WTC11 (cell line): ENCODE measurements around the gene ZBTB18. TPM values are rescaled to one million over a fixed set of nuclear protein-coding genes. Genes with fewer than 3 reads are reported as not detected.
A peak's percentile ranks its signal among the peaks of the same experiment; 100 is the strongest.

Source experiments
- ATAC-seq: fragments of 200-7000 bp; cut with Tn5 transposase; 2 replicates; pipeline ENCODE4 v1.10.0; 2021; ENCODE audit warnings: mild to moderate bottlenecking, moderate library complexity
- CTCF ChIA-PET: fragments of 300-600 bp; sonication (Branson Sonifier 250); formaldehyde crosslinking; loops from one replicate; lab custom pipeline; 2021; ENCODE audit warnings: antibody characterized with exemption; lab: Charles Lee
- POLR2A ChIA-PET: fragments of 350-600 bp; sonication (Branson Sonifier 250); formaldehyde crosslinking; loops from one replicate; lab custom pipeline; 2021; ENCODE audit warnings: antibody characterized with exemption; lab: Charles Lee
- DNase-seq: peaks from one replicate; pipeline ENCODE4 v3.0.0; 2021; ENCODE audit warnings: low spot score
- H3K27ac Mint-ChIP-seq: 2 replicates; pipeline ENCODE4 v1.8.0; 2021; ENCODE audit warnings: mixed read lengths
- H3K27me3 Mint-ChIP-seq: 2 replicates; pipeline ENCODE4 v1.8.0; 2021; ENCODE audit warnings: low read depth, mild to moderate bottlenecking, moderate library complexity, mixed read lengths
- H3K36me3 Mint-ChIP-seq: 2 replicates; pipeline ENCODE4 v1.8.0; 2021; ENCODE audit warnings: mixed read lengths
- H3K4me1 Mint-ChIP-seq: 2 replicates; pipeline ENCODE4 v1.8.0; 2022; ENCODE audit warnings: mixed read lengths
- H3K4me3 Mint-ChIP-seq: 2 replicates; pipeline ENCODE4 v1.8.0; 2021; ENCODE audit warnings: mild to moderate bottlenecking, moderate library complexity, mixed read lengths
- H3K9me3 Mint-ChIP-seq: 2 replicates; pipeline ENCODE4 v1.8.0; 2021; ENCODE audit warnings: mixed read lengths
- AR ChIP-seq: fragments of 250-450 bp; sonication (Bioruptor Pico); IDR thresholded peaks from 2 replicates; pipeline ENCODE4 v1.9.0; 2021; ENCODE audit warnings: mild to moderate bottlenecking
- CREM ChIP-seq: sonication (generic); formaldehyde crosslinking; IDR thresholded peaks from 2 replicates; pipeline ENCODE4 v1.8.1; 2022; ENCODE audit warnings: mild to moderate bottlenecking, missing genetic modification reagents, moderate library complexity
- ETV6 ChIP-seq: sonication (generic); formaldehyde crosslinking; IDR thresholded peaks from 2 replicates; pipeline ENCODE4 v1.8.1; 2022; ENCODE audit warnings: mild to moderate bottlenecking, missing genetic modification reagents
- FOXP1 ChIP-seq: sonication (generic); formaldehyde crosslinking; IDR thresholded peaks from 2 replicates; pipeline ENCODE4 v1.8.0; 2022; ENCODE audit warnings: missing genetic modification reagents, mild to moderate bottlenecking, moderate library complexity, borderline replicate concordance
- FOXP4 ChIP-seq: sonication (generic); formaldehyde crosslinking; IDR thresholded peaks from 2 replicates; pipeline ENCODE4 v1.8.0; 2022; ENCODE audit warnings: mild to moderate bottlenecking, missing genetic modification reagents
- IRF2 ChIP-seq: sonication (generic); formaldehyde crosslinking; IDR thresholded peaks from 2 replicates; pipeline ENCODE4 v1.8.0; 2022; ENCODE audit warnings: low read depth, missing genetic modification reagents, borderline replicate concordance
- JUN ChIP-seq: sonication (generic); formaldehyde crosslinking; IDR thresholded peaks from 2 replicates; pipeline ENCODE4 v1.8.0; 2023; ENCODE audit warnings: mild to moderate bottlenecking, missing genetic modification reagents
- MLX ChIP-seq: sonication (generic); formaldehyde crosslinking; IDR thresholded peaks from 2 replicates; pipeline ENCODE4 v1.8.1; 2023; ENCODE audit warnings: mild to moderate bottlenecking, missing genetic modification reagents, moderate library complexity
- MYBL2 ChIP-seq: sonication (generic); formaldehyde crosslinking; IDR thresholded peaks from 2 replicates; pipeline ENCODE4 v1.8.1; 2023; ENCODE audit warnings: mild to moderate bottlenecking, moderate library complexity, missing genetic modification reagents
- NFYB ChIP-seq: sonication (generic); formaldehyde crosslinking; conservative IDR thresholded peaks from 2 replicates; pipeline ENCODE4 v1.8.0; 2022; ENCODE audit warnings: low read depth, missing genetic modification reagents
- RELA ChIP-seq: sonication (generic); formaldehyde crosslinking; IDR thresholded peaks from 2 replicates; pipeline ENCODE4 v1.8.1; 2022; ENCODE audit warnings: missing genetic modification reagents, mild to moderate bottlenecking, borderline replicate concordance
- SMAD4 ChIP-seq: sonication (generic); formaldehyde crosslinking; IDR thresholded peaks from 2 replicates; pipeline ENCODE4 v1.8.0; 2022; ENCODE audit warnings: mild to moderate bottlenecking, missing genetic modification reagents
- SP1 ChIP-seq: sonication (generic); formaldehyde crosslinking; conservative IDR thresholded peaks from 2 replicates; pipeline ENCODE4 v1.8.1; 2022; ENCODE audit warnings: missing genetic modification reagents
- ZMAT4 ChIP-seq: fragments of 250-450 bp; sonication (Bioruptor Pico); IDR thresholded peaks from 2 replicates; pipeline ENCODE4 v1.9.0; 2021; ENCODE audit warnings: mild to moderate bottlenecking
- ZNF138 ChIP-seq: sonication (generic); formaldehyde crosslinking; conservative IDR thresholded peaks from 2 replicates; pipeline ENCODE4 v1.8.1; 2022; ENCODE audit warnings: mild to moderate bottlenecking, moderate library complexity, missing genetic modification reagents
- ZNF317 ChIP-seq: sonication (generic); formaldehyde crosslinking; IDR thresholded peaks from 2 replicates; pipeline ENCODE4 v1.8.1; 2023; ENCODE audit warnings: low read depth, mild to moderate bottlenecking, moderate library complexity, missing genetic modification reagents, borderline replicate concordance
- ZNF671 ChIP-seq: fragments of 250-450 bp; sonication (Bioruptor Pico); IDR thresholded peaks from 2 replicates; pipeline ENCODE4 v1.8.0; 2021; ENCODE audit warnings: mild to moderate bottlenecking
- total RNA-seq: library from RNA; stranded (reverse); gene quantifications from 3 replicates; pipeline ENCODE4 v1.2.3, GENCODE V29; 2021
- TF ChIP-seq, protein P1 (sequence below): fragments of 250-450 bp; sonication (Bioruptor Pico); IDR thresholded peaks from 2 replicates; pipeline ENCODE4 v1.8.0; 2021; ENCODE audit warnings: mild to moderate bottlenecking
- TF ChIP-seq, protein P2 (sequence below): sonication (generic); formaldehyde crosslinking; IDR thresholded peaks from 2 replicates; pipeline ENCODE4 v1.8.1; 2023; ENCODE audit warnings: mild to moderate bottlenecking, moderate library complexity, missing genetic modification reagents

ZBTB18 gene
- total RNA-seq, 1 experiment from 2014 or later = 16.0 TPM

- TF ChIP-seq, protein P1, sequence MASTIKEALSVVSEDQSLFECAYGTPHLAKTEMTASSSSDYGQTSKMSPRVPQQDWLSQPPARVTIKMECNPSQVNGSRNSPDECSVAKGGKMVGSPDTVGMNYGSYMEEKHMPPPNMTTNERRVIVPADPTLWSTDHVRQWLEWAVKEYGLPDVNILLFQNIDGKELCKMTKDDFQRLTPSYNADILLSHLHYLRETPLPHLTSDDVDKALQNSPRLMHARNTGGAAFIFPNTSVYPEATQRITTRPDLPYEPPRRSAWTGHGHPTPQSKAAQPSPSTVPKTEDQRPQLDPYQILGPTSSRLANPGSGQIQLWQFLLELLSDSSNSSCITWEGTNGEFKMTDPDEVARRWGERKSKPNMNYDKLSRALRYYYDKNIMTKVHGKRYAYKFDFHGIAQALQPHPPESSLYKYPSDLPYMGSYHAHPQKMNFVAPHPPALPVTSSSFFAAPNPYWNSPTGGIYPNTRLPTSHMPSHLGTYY (CRISPR knock-in tag) = no peak
- no peak for TF ChIP-seq FOXP1
- no peak for TF ChIP-seq MLX
- no peak for TF ChIP-seq ZNF671 (CRISPR knock-in tag)
- TF ChIP-seq, protein P2, sequence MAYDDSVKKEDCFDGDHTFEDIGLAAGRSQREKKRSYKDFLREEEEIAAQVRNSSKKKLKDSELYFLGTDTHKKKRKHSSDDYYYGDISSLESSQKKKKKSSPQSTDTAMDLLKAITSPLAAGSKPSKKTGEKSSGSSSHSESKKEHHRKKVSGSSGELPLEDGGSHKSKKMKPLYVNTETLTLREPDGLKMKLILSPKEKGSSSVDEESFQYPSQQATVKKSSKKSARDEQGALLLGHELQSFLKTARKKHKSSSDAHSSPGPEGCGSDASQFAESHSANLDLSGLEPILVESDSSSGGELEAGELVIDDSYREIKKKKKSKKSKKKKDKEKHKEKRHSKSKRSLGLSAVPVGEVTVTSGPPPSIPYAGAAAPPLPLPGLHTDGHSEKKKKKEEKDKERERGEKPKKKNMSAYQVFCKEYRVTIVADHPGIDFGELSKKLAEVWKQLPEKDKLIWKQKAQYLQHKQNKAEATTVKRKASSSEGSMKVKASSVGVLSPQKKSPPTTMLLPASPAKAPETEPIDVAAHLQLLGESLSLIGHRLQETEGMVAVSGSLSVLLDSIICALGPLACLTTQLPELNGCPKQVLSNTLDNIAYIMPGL (CRISPR knock-in tag) = peak; percentile 58; the same call in 1 of the 2 replicates
- TF ChIP-seq ZMAT4 (CRISPR knock-in tag) = no peak
- TF ChIP-seq IRF2 = no peak
These were observed 3.3 kb upstream of the ZBTB18 start (continued) for GRCh38 chr1:244047621-244048255.

DNA sequence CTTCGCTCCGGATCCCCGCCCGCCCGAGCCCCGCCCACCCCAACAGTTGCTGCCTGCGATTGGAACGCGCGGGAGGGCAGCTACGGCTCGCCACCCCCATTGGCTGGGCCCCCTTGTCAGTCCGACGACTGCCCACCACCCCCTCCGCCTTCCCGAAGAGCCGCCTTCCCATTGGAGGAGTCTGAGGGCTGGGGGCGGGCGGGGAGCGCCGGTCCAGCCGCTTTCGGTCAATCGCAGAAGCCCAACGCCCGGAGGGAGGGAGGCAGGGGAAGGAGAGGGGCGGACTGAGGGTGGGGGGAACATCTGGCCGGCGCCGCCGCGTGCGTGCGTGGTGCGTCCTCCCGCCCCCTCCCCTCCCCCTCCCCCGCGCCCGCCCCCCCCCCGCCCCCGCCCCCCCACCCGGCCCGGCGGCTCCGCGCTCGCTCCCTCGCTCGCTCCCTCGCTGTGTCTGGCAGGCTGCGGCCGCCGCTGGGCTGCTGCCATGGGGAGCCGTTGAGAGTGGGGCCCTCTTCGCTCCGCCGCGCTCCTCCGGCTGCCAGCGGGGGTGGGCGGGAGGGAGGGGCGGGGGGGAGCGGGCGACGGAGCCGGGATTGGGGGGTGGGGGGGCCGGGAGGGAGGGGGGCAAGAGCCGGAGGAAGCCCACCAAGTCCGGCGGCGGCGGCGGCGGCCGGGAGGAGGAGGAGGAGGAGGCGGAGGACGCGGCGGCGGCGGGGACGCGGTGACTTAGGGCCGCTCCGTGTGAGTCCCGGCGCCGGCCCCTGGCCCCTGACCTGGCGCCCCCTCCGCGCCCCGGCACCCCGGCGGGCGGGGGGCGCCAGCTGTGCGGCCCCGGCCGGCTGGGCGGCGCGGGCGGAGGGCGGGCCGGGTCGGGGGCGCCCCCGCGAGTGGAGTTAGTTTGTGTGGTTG lies 2.6 kb upstream of the ZBTB18 start:
- Mint-ChIP-seq H3K9me3 (no peaks in the 10 kb centered on the region), H3K27me3 (peaks cover 13% of the 10 kb centered on the region), H3K4me1 (peaks cover 13% of the 10 kb centered on the region), H3K36me3 (no peaks in the 10 kb centered on the region), H3K4me3 (0 out of 2 replicates have a peak overlapping the region, but pooled peaks have one; percentile 30), H3K27ac (no peak overlapping the region)
- ATAC-seq (peak; percentile 97), DNase-seq (peak; percentile 99)
- ChIA-PET CTCF (interaction anchor here (0.6 to 1.3 kb wide), 5 partner anchors 26 to 572 kb away, joined by 3 to 5 read pairs (median 3); no protein-coding TSS in a partner anchor), POLR2A (interaction anchor here (0.8 to 1.6 kb wide), 2 partner anchors 107 to 314 kb away, joined by 3 read pairs; no protein-coding TSS in a partner anchor)
- TF ChIP-seq ETV6 (CRISPR knock-in tag) (no peak), SP1 (CRISPR knock-in tag) (peak; percentile 76; the same call in 1 of the 2 replicates), FOXP4 (CRISPR knock-in tag) (no peak), NFYB (CRISPR knock-in tag) (peak; percentile 82), RELA (no peak), JUN (CRISPR knock-in tag) (no peak), SMAD4 (CRISPR knock-in tag) (no peak), ZNF138 (CRISPR knock-in tag) (no peak), ZNF317 (CRISPR knock-in tag) (no peak), AR (CRISPR knock-in tag) (no peak), ZMAT4 (CRISPR knock-in tag) (no peak), MYBL2 (no peak), CREM (CRISPR knock-in tag) (no peak)
